ENCODE data around the gene DCTPP1.
A peak's percentile ranks its signal among the peaks of the same experiment; 100 is the strongest.
"Not testable (repeated sequence)": the region's sequence is repeated elsewhere in the genome, so short reads cannot be mapped to it uniquely, and the experiment has no call there.

Gene DCTPP1

GRCh38 chr16:30429678-30430427, at the start of gene DCTPP1:
DCTPP1 (minus strand) TSS chr16:30430030; CDS start chr16:30429980, 50 bp downstream.
- DNase-seq: peak; percentile 99

GRCh38 chr16:30478766-30479478, 49.1 kb upstream of the DCTPP1 start:
- DNase-seq: no peak

GRCh38 chr16:30477773-30478172, 47.9 kb upstream of the DCTPP1 start:
- DNase-seq: not testable (repeated sequence)

GRCh38 chr16:30476991-30477390, 47.2 kb upstream of the DCTPP1 start:
- no peak for DNase-seq

- DNase-seq: no peak
These were observed 44.9 kb upstream of the DCTPP1 start for GRCh38 chr16:30474684-30475083.

- no peak for DNase-seq
These were observed 44.2 kb upstream of the DCTPP1 start for GRCh38 chr16:30474074-30474452.

- peak; percentile 79 for DNase-seq
These were observed 43.6 kb upstream of the DCTPP1 start for GRCh38 chr16:30473231-30474073.

GRCh38 chr16:30472328-30472942, 42.6 kb upstream of the DCTPP1 start, which contains the start of gene ITGAL:
ITGAL (plus strand) TSS chr16:30472742; CDS start chr16:30472838, 96 bp downstream.
- DNase-seq: peak; percentile 89

- DNase-seq: no peak
These were observed 40.8 kb upstream of the DCTPP1 start for GRCh38 chr16:30470632-30470995.

- DNase-seq: no peak
These were observed 40.3 kb upstream of the DCTPP1 start for GRCh38 chr16:30470170-30470512.

GRCh38 chr16:30464078-30464477, 34.2 kb upstream of the DCTPP1 start:
- no peak for DNase-seq

GRCh38 chr16:30461426-30461825, 31.6 kb upstream of the DCTPP1 start:
- DNase-seq: not testable (repeated sequence)

- DNase-seq: peak; percentile 12
These were observed 29.6 kb upstream of the DCTPP1 start for GRCh38 chr16:30459456-30459855.

- peak; percentile 93 for DNase-seq
These were observed 28.9 kb upstream of the DCTPP1 start for GRCh38 chr16:30458561-30459394.

GRCh38 chr16:30457743-30458560, 28.1 kb upstream of the DCTPP1 start:
- DNase-seq: no peak

GRCh38 chr16:30457256-30457655, 27.4 kb upstream of the DCTPP1 start:
- no peak for DNase-seq

GRCh38 chr16:30456302-30456701, 26.5 kb upstream of the DCTPP1 start:
- DNase-seq: no peak

- DNase-seq: not testable (repeated sequence)
These were observed 23.1 kb upstream of the DCTPP1 start for GRCh38 chr16:30452709-30453580.

- DNase-seq: no peak
These were observed 19.2 kb upstream of the DCTPP1 start for GRCh38 chr16:30449116-30449435.

GRCh38 chr16:30447512-30448226, 17.8 kb upstream of the DCTPP1 start:
- DNase-seq: no peak
